SK-N-SH (cell line): ENCODE measurements around the gene CRB3. TPM values are rescaled to one million over a fixed set of nuclear protein-coding genes. Genes with fewer than 3 reads are reported as not detected.

Source experiments
- CTCF ChIA-PET: fragments of 300-600, 350-600 bp; formaldehyde crosslinking; extraction: SDS; loops from one replicate; lab custom pipeline; 2021; lab: Yijun Ruan, JAX
- POLR2A ChIA-PET: fragments of 350-600 bp; sonication (Branson Sonifier 250); formaldehyde crosslinking; extraction: SDS; loops from one replicate; lab custom pipeline; 2020; ENCODE audit warnings: antibody characterized with exemption, inconsistent platforms; lab: Yijun Ruan, JAX
- DNase-seq: peaks from one replicate; pipeline ENCODE4 v3.0.0; 2012
- H2AFZ ChIP-seq: fragments of 200-600 bp; sonication (generic); 2 replicates; pipeline ENCODE4 v1.8.1; 2016; ENCODE audit warnings: antibody characterized with exemption, mild to moderate bottlenecking, low read depth
- H3F3A ChIP-seq: fragments of 200-600 bp; sonication (generic); replicated peaks from 2 replicates; pipeline ENCODE3; 2016; ENCODE audit warnings: antibody characterized with exemption, mild to moderate bottlenecking; ENCODE audit not compliant: insufficient read depth
- H3K27ac ChIP-seq, 2 experiments: fragments of 200-500 bp in 1 of 2; fragments of 200-600 bp in 1 of 2; sonication (Bioruptor generic) in 1 of 2; sonication (generic), shearing (Covaris generic) in 1 of 2; 2 replicates each; pipeline versions ENCODE4 v1.5.1 to v1.6.1; 2014 to 2016; ENCODE audit warnings: low read depth in 2 of 2, inconsistent platforms in 1 of 2, low read length in 1 of 2, mild to moderate bottlenecking in 1 of 2, mixed read lengths in 1 of 2
- H3K27me3 ChIP-seq: fragments of 200-600 bp; sonication (generic), shearing (Covaris generic); 2 replicates; pipeline ENCODE4 v1.6.1; 2016; ENCODE audit warnings: mixed run types; ENCODE audit not compliant: insufficient read depth
- H3K36me3 ChIP-seq, 2 experiments: fragments of 200-500 bp in 1 of 2; fragments of 200-600 bp in 1 of 2; sonication (Bioruptor generic) in 1 of 2; sonication (generic) in 1 of 2; replicated peaks in 1 of 2; 2 replicates each; pipeline versions ENCODE3 to v1.5.1; 2014 to 2016; ENCODE audit warnings: low read length in 1 of 2, mild to moderate bottlenecking in 1 of 2; ENCODE audit not compliant: insufficient read depth in 2 of 2, control insufficient read depth in 1 of 2
- H3K4me1 ChIP-seq, 2 experiments: fragments of 200-500 bp in 1 of 2; fragments of 200-600 bp in 1 of 2; sonication (Bioruptor generic) in 1 of 2; sonication (generic), shearing (Covaris generic) in 1 of 2; 2 replicates each; pipeline versions ENCODE4 v1.5.1 to v1.6.1; 2014 to 2016; ENCODE audit warnings: low read depth in 1 of 2, low read length in 1 of 2, mixed run types in 1 of 2; ENCODE audit not compliant: insufficient read depth in 2 of 2, control insufficient read depth in 1 of 2
- H3K4me2 ChIP-seq: fragments of 200-600 bp; sonication (generic), shearing (Covaris generic); 2 replicates; pipeline ENCODE4 v1.6.1; 2017; ENCODE audit warnings: mixed run types
- H3K4me3 ChIP-seq, 2 experiments: fragments of 200-500 bp in 1 of 2; fragments of 200-600 bp in 1 of 2; sonication (Bioruptor generic) in 1 of 2; sonication (generic), shearing (Covaris generic) in 1 of 2; 2 replicates each; pipeline versions ENCODE4 v1.5.1 to v1.8.1; 2014 to 2016; ENCODE audit warnings: low read depth in 2 of 2, inconsistent platforms in 1 of 2, low read length in 1 of 2, mild to moderate bottlenecking in 1 of 2, mixed read lengths in 1 of 2, moderate library complexity in 1 of 2
- H3K79me2 ChIP-seq: fragments of 200-600 bp; sonication (generic); 2 replicates; pipeline ENCODE4 v1.8.1; 2017; ENCODE audit warnings: mild to moderate bottlenecking; ENCODE audit not compliant: insufficient read depth
- H3K9ac ChIP-seq: fragments of 200-600 bp; sonication (generic); 2 replicates; pipeline ENCODE4 v1.6.1; 2017; ENCODE audit warnings: mixed run types
- H3K9me2 ChIP-seq: fragments of 200-600 bp; sonication (generic); 2 replicates; pipeline ENCODE4 v1.6.1; 2017; ENCODE audit warnings: mixed run types
- H3K9me3 ChIP-seq: fragments of 200-600 bp; sonication (generic); 2 replicates; pipeline ENCODE4 v1.6.1; 2017; ENCODE audit warnings: mixed run types, mild to moderate bottlenecking, moderate library complexity
- H4K20me1 ChIP-seq: fragments of 200-600 bp; sonication (generic); 2 replicates; pipeline ENCODE4 v1.6.1; 2017; ENCODE audit warnings: mild to moderate bottlenecking, mixed run types; ENCODE audit not compliant: insufficient read depth
- ELF1 ChIP-seq: IDR thresholded peaks from 2 replicates; pipeline ENCODE4 v1.4.0; 2012
- EP300 ChIP-seq, 2 experiments: IDR thresholded peaks; 2 replicates each; pipeline versions ENCODE4 v1.4.0 to v1.6.1; 2012; ENCODE audit warnings: borderline replicate concordance in 1 of 2, low read depth in 1 of 2, low read length in 1 of 2
- EZH2phosphoT487 ChIP-seq: fragments of 200-600 bp; sonication (generic); IDR thresholded peaks from 2 replicates; pipeline ENCODE4 v1.6.1; 2017; ENCODE audit warnings: low read depth, mixed run types, mild to moderate bottlenecking, antibody characterized with exemption, moderate library complexity, borderline replicate concordance
- FOSL2 ChIP-seq: IDR thresholded peaks from 2 replicates; pipeline ENCODE4 v1.4.0; 2012; ENCODE audit warnings: low read depth, mild to moderate bottlenecking, moderate library complexity, borderline replicate concordance
- FOXM1 ChIP-seq: IDR thresholded peaks from 2 replicates; pipeline ENCODE4 v1.4.0; 2012; ENCODE audit warnings: low read depth, mild to moderate bottlenecking
- GABPA ChIP-seq: IDR thresholded peaks from 2 replicates; pipeline ENCODE4 v1.4.0; 2012; ENCODE audit warnings: low read depth, mild to moderate bottlenecking
- GATA2 ChIP-seq: sonication (generic); formaldehyde crosslinking; IDR thresholded peaks from 2 replicates; pipeline ENCODE4 v1.5.0; 2020; ENCODE audit warnings: mild to moderate bottlenecking, missing genetic modification reagents
- JUND ChIP-seq: IDR thresholded peaks from 2 replicates; pipeline ENCODE4 v1.4.0; 2012
- MEF2A ChIP-seq: IDR thresholded peaks from 2 replicates; pipeline ENCODE4 v1.4.0; 2012; ENCODE audit warnings: low read depth, borderline replicate concordance
- MXI1 ChIP-seq: IDR thresholded peaks from 2 replicates; pipeline ENCODE4 v1.6.1; 2012; ENCODE audit warnings: mild to moderate bottlenecking, low read depth, low read length, improper control_type of control experiment
- NFIC ChIP-seq: IDR thresholded peaks from 2 replicates; pipeline ENCODE4 v1.4.0; 2012; ENCODE audit warnings: borderline replicate concordance
- NRF1 ChIP-seq: IDR thresholded peaks from 2 replicates; pipeline ENCODE4 v1.6.1; 2012; ENCODE audit warnings: low read depth, mild to moderate bottlenecking, low read length
- RAD21 ChIP-seq: IDR thresholded peaks from 2 replicates; pipeline ENCODE4 v1.6.1; 2012; ENCODE audit warnings: mild to moderate bottlenecking, low read length
- RCOR1 ChIP-seq: fragments of 150-350 bp; IDR thresholded peaks from 2 replicates; pipeline ENCODE4 v1.6.1; 2017; ENCODE audit warnings: antibody characterized with exemption, low read length
- RFX5 ChIP-seq: IDR thresholded peaks from 2 replicates; pipeline ENCODE4 v1.6.1; 2012; ENCODE audit warnings: mild to moderate bottlenecking, improper control_type of control experiment, low read length
- RXRA ChIP-seq: IDR thresholded peaks from 2 replicates; pipeline ENCODE4 v1.4.0; 2012; ENCODE audit warnings: low read depth, mild to moderate bottlenecking, borderline replicate concordance
- SIN3A ChIP-seq: IDR thresholded peaks from 2 replicates; pipeline ENCODE4 v1.6.1; 2012; ENCODE audit warnings: low read depth, mild to moderate bottlenecking, low read length, moderate library complexity, borderline replicate concordance
- TAF1 ChIP-seq: IDR thresholded peaks from 2 replicates; pipeline ENCODE4 v1.6.1; 2012; ENCODE audit warnings: low read depth, mild to moderate bottlenecking, low read length, moderate library complexity, borderline replicate concordance
- TCF12 ChIP-seq: IDR thresholded peaks from 2 replicates; pipeline ENCODE4 v1.4.0; 2012
- TEAD4 ChIP-seq: IDR thresholded peaks from 2 replicates; pipeline ENCODE4 v1.4.0; 2012; ENCODE audit warnings: mild to moderate bottlenecking, borderline replicate concordance; ENCODE audit not compliant: insufficient read depth
- YY1 ChIP-seq: IDR thresholded peaks from 2 replicates; pipeline ENCODE4 v1.4.0; 2012; ENCODE audit warnings: low read depth, mild to moderate bottlenecking
- WGBS: methylation state at CpG from one replicate; pipeline ENCODE4 v1.1.6; 2017; ENCODE audit warnings: low lambda C conversion rate; 5-methylcytosine and 5-hydroxymethylcytosine counted together
- polyA plus RNA-seq, 3 experiments: library from polyadenylated mRNA; depleted of rRNA; stranded (reverse); fragments of >200 nt; gene quantifications; 2 replicates each; pipeline ENCODE4 v1.2.3, GENCODE V29; 2012
- TF ChIP-seq, protein P1 (sequence below): fragments of 200-600 bp; sonication (generic); IDR thresholded peaks from 2 replicates; pipeline ENCODE4 v1.6.1; 2017; ENCODE audit warnings: antibody characterized with exemption, mild to moderate bottlenecking, moderate library complexity
- TF ChIP-seq, protein P2 (sequence below): IDR thresholded peaks from 2 replicates; pipeline ENCODE4 v1.4.0; 2012; ENCODE audit warnings: low read depth
- TF ChIP-seq, protein P3 (sequence below): fragments of 150-350 bp; IDR thresholded peaks from 2 replicates; pipeline ENCODE4 v1.6.1; 2016; ENCODE audit warnings: mild to moderate bottlenecking, low read depth, low read length
- TF ChIP-seq, protein P4 (sequence below): fragments of 150-350 bp; IDR thresholded peaks from 2 replicates; pipeline ENCODE4 v1.6.1; 2017; ENCODE audit warnings: antibody characterized with exemption, low read length, low read depth, borderline replicate concordance

The CRB3 gene
- polyA plus RNA-seq, 1 of the 3 experiments (the other 2 are of a cell fraction), result not detected

DNA sequence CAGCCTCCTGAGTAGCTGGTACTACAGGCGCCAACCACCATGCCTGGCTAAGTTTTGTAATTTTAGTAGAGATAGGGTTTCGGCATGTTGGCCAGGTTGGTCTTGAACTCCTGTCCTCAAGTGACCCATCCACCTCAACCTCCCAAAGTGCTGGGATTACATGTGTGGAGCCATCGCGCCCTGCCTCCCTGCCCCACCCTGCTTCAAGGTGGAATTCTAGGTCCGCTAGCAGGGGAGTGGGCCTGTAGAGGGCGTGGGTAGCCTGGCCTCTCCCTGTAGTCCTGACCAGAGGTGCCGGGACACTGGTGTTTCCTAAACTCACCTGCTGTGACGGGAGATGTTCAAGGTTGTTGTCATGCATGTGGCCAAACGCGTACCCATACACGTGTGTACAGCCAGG lies 30.9 kb upstream of the CRB3 start:
- TF ChIP-seq, protein P1, sequence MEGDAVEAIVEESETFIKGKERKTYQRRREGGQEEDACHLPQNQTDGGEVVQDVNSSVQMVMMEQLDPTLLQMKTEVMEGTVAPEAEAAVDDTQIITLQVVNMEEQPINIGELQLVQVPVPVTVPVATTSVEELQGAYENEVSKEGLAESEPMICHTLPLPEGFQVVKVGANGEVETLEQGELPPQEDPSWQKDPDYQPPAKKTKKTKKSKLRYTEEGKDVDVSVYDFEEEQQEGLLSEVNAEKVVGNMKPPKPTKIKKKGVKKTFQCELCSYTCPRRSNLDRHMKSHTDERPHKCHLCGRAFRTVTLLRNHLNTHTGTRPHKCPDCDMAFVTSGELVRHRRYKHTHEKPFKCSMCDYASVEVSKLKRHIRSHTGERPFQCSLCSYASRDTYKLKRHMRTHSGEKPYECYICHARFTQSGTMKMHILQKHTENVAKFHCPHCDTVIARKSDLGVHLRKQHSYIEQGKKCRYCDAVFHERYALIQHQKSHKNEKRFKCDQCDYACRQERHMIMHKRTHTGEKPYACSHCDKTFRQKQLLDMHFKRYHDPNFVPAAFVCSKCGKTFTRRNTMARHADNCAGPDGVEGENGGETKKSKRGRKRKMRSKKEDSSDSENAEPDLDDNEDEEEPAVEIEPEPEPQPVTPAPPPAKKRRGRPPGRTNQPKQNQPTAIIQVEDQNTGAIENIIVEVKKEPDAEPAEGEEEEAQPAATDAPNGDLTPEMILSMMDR, result no peak
- TF ChIP-seq RAD21 (no peak), TAF1 (no peak), RFX5 (no peak), TCF12 (no peak), SIN3A (no peak), MEF2A (no peak), YY1 (no peak), NRF1 (no peak), GATA2 (CRISPR knock-in tag) (no peak), JUND (no peak), GABPA (no peak), RXRA (no peak), RCOR1 (no peak), FOSL2 (no peak), EZH2phosphoT487 (no peak)
- TF ChIP-seq, protein P2, sequence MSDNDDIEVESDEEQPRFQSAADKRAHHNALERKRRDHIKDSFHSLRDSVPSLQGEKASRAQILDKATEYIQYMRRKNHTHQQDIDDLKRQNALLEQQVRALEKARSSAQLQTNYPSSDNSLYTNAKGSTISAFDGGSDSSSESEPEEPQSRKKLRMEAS, result no peak
- TF ChIP-seq, protein P3, sequence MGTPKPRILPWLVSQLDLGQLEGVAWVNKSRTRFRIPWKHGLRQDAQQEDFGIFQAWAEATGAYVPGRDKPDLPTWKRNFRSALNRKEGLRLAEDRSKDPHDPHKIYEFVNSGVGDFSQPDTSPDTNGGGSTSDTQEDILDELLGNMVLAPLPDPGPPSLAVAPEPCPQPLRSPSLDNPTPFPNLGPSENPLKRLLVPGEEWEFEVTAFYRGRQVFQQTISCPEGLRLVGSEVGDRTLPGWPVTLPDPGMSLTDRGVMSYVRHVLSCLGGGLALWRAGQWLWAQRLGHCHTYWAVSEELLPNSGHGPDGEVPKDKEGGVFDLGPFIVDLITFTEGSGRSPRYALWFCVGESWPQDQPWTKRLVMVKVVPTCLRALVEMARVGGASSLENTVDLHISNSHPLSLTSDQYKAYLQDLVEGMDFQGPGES, result no peak
- CTCF ChIA-PET, result interaction anchor here (0.6 kb wide), 1 partner anchor 37 kb away, joined by 3 read pairs; no protein-coding TSS in a partner anchor
- no peak overlapping the region for H2AFZ ChIP-seq
- no peaks in the 10 kb centered on the region for H3K79me2 ChIP-seq
- no peaks in the 10 kb centered on the region for H3F3A ChIP-seq
- no peaks in the 10 kb centered on the region for H3K9me2 ChIP-seq
- POLR2A ChIA-PET, result no interaction called here
- no peaks in the 10 kb centered on the region for H3K36me3 ChIP-seq
- H4K20me1 ChIP-seq, result no peaks in the 10 kb centered on the region
- no peak overlapping the region for H3K27ac ChIP-seq
- 97% methylated on average over 4 of the region's 11 CpGs for WGBS
- H3K4me2 ChIP-seq, result no peak overlapping the region
- H3K27me3 ChIP-seq, result no peaks in the 10 kb centered on the region
- no peak overlapping the region for H3K4me3 ChIP-seq
- DNase-seq, result no peak
- no peak overlapping the region for H3K9ac ChIP-seq
- H3K9me3 ChIP-seq, result no peaks in the 10 kb centered on the region
- H3K4me1 ChIP-seq, result no peaks in the 10 kb centered on the region

DNA sequence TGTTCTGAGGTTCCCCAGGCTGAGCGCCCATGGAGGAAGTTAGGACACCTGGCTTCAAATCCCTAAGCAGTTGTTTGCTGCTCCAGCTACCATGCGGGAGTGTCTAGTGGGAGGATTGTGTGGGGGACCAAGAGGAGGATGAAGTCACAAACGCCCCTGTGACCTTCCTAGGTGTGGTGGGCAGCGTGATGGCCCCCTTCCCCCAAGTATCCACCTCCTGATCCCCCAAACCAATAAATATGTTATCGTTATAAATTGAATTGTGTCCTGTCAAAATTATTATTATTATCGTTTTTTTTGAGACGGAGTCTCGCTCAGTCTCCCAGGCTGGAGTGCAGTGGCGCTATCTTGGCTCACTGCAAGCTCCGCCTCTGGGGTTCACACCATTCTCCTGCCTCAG lies 30.4 kb upstream of the CRB3 start, which contains the start of gene SLC25A41:
SLC25A41 (minus strand) TSS at position 101 of the 400 bp plus-strand sequence; CDS start at position 31, 70 bp downstream.
- DNase-seq, result no peak
- WGBS, result 79% methylated on average over 10 of the region's 10 CpGs
- Histone ChIP-seq H3K79me2 (no peaks in the 10 kb centered on the region), H3K4me1 (no peaks in the 10 kb centered on the region), H3K4me2 (no peak within 1 kb of the TSS), H3K27me3 (no peaks in the 10 kb centered on the region), H3K9ac (no peak within 1 kb of the TSS), H4K20me1 (no peaks in the 10 kb centered on the region), H3K36me3 (no peaks in the 10 kb centered on the region), H3K9me2 (no peaks in the 10 kb centered on the region), H3K4me3 (no peak within 1 kb of the TSS), H3K27ac (no peak within 1 kb of the TSS), H3F3A (no peaks in the 10 kb centered on the region), H2AFZ (no peak within 1 kb of the TSS), H3K9me3 (no peaks in the 10 kb centered on the region)
- ChIA-PET CTCF (no interaction called here), POLR2A (no interaction called here)
- TF ChIP-seq, protein P4, sequence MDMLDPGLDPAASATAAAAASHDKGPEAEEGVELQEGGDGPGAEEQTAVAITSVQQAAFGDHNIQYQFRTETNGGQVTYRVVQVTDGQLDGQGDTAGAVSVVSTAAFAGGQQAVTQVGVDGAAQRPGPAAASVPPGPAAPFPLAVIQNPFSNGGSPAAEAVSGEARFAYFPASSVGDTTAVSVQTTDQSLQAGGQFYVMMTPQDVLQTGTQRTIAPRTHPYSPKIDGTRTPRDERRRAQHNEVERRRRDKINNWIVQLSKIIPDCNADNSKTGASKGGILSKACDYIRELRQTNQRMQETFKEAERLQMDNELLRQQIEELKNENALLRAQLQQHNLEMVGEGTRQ, result no peak
- TF ChIP-seq MXI1 (no peak), EP300 (IDR thresholded peaks at IDR 0.05; ENCODE audit: borderline replicate concordance in 1 of 2, low read depth in 1 of 2, low read length in 1 of 2) (no peak), RAD21 (no peak), ELF1 (no peak), NFIC (no peak), TEAD4 (no peak), YY1 (no peak), FOXM1 (no peak)
